H9 (cell line): Measurements from ENCODE around the gene GORASP1. TPM values are rescaled to one million over a fixed set of nuclear protein-coding genes. Genes with fewer than 3 reads are reported as not detected.

Experiments used
- DNase-seq: peaks from one replicate; pipeline ENCODE4 v3.0.0-alpha.2; 2017
- H2AFZ ChIP-seq: one replicate; pipeline ENCODE4 v1.6.1; 2013; ENCODE audit warnings: mild to moderate bottlenecking, low read length, control low read depth, moderate library complexity
- H2AK5ac ChIP-seq: 2 replicates; pipeline ENCODE4 v1.6.1; 2013; ENCODE audit warnings: low read length, control low read depth, mixed read lengths; ENCODE audit not compliant: insufficient read length
- H2BK120ac ChIP-seq: one replicate; pipeline ENCODE4 v1.6.1; 2013; ENCODE audit warnings: low read depth, mild to moderate bottlenecking, low read length, control low read depth, inconsistent platforms; ENCODE audit not compliant: poor library complexity, severe bottlenecking
- H2BK12ac ChIP-seq: 2 replicates; pipeline ENCODE4 v1.6.1; 2013; ENCODE audit warnings: low read length, control low read depth, mixed read lengths, low read depth; ENCODE audit not compliant: insufficient read length
- H2BK15ac ChIP-seq: 2 replicates; pipeline ENCODE4 v1.6.1; 2013; ENCODE audit warnings: low read depth, low read length, control low read depth
- H2BK20ac ChIP-seq: one replicate; pipeline ENCODE4 v1.6.1; 2013; ENCODE audit warnings: low read depth, mild to moderate bottlenecking, low read length, control low read depth, inconsistent platforms; ENCODE audit not compliant: poor library complexity, severe bottlenecking
- H2BK5ac ChIP-seq: 2 replicates; pipeline ENCODE4 v1.6.1; 2013; ENCODE audit warnings: low read length, control low read depth, mixed read lengths; ENCODE audit not compliant: insufficient read length
- H3K14ac ChIP-seq: 2 replicates; pipeline ENCODE4 v1.6.1; 2013; ENCODE audit warnings: low read length, control low read depth; ENCODE audit not compliant: insufficient read depth
- H3K18ac ChIP-seq: 2 replicates; pipeline ENCODE4 v1.6.1; 2013; ENCODE audit warnings: low read depth, mild to moderate bottlenecking, mixed read lengths, low read length, control low read depth; ENCODE audit not compliant: insufficient read length
- H3K23ac ChIP-seq: 2 replicates; pipeline ENCODE4 v1.6.1; 2013; ENCODE audit warnings: low read length, control low read depth, mixed read lengths, low read depth; ENCODE audit not compliant: insufficient read length
- H3K23me2 ChIP-seq: 2 replicates; pipeline ENCODE4 v1.6.1; 2013; ENCODE audit warnings: low read depth, mild to moderate bottlenecking, mixed read lengths, low read length, control low read depth; ENCODE audit not compliant: insufficient read length, poor library complexity, severe bottlenecking
- H3K27ac ChIP-seq: 2 replicates; pipeline ENCODE4 v1.5.1; 2013; ENCODE audit warnings: low read length, control low read depth, mixed read lengths, low read depth; ENCODE audit not compliant: insufficient read length
- H3K27me3 ChIP-seq: 2 replicates; pipeline ENCODE4 v1.6.1; 2013; ENCODE audit warnings: low read length, control low read depth, inconsistent platforms; ENCODE audit not compliant: insufficient read depth
- H3K4ac ChIP-seq: 2 replicates; pipeline ENCODE4 v1.6.1; 2013; ENCODE audit warnings: low read depth, mild to moderate bottlenecking, control low read depth, inconsistent platforms, low read length, moderate library complexity
- H3K4me1 ChIP-seq: 2 replicates; pipeline ENCODE4 v1.6.1; 2013; ENCODE audit warnings: low read length, control low read depth, inconsistent platforms; ENCODE audit not compliant: insufficient read depth
- H3K4me2 ChIP-seq: 2 replicates; pipeline ENCODE4 v1.6.1; 2013; ENCODE audit warnings: low read length, control low read depth, mixed read lengths; ENCODE audit not compliant: insufficient read length, insufficient read depth
- H3K56ac ChIP-seq: 2 replicates; pipeline ENCODE4 v1.6.1; 2013; ENCODE audit warnings: low read depth, mild to moderate bottlenecking, mixed read lengths, low read length, control low read depth; ENCODE audit not compliant: insufficient read length
- H3K79me1 ChIP-seq: 2 replicates; pipeline ENCODE4 v1.6.1; 2013; ENCODE audit warnings: low read depth, mild to moderate bottlenecking, moderate library complexity, low read length, control low read depth, inconsistent platforms; ENCODE audit not compliant: insufficient read depth, poor library complexity, severe bottlenecking
- H3K79me2 ChIP-seq: 2 replicates; pipeline ENCODE4 v1.6.1; 2013; ENCODE audit warnings: low read length, control low read depth, inconsistent platforms; ENCODE audit not compliant: insufficient read depth
- H3K9ac ChIP-seq: 2 replicates; pipeline ENCODE4 v1.6.1; 2013; ENCODE audit warnings: low read length, control low read depth, mixed read lengths; ENCODE audit not compliant: insufficient read length; ENCODE audit errors: extremely low read depth
- H3K9me3 ChIP-seq: one replicate; pipeline ENCODE4 v1.6.1; 2013; ENCODE audit warnings: low read depth, low read length, inconsistent platforms; ENCODE audit not compliant: control insufficient read depth
- H3T11ph ChIP-seq: one replicate; pipeline ENCODE4 v1.6.1; 2013; ENCODE audit warnings: mild to moderate bottlenecking, low read length, control low read depth, inconsistent platforms
- H4K20me1 ChIP-seq: one replicate; pipeline ENCODE4 v1.6.1; 2013; ENCODE audit not compliant: control insufficient read depth, insufficient read length, insufficient read depth
- H4K5ac ChIP-seq: 2 replicates; pipeline ENCODE4 v1.6.1; 2013; ENCODE audit warnings: low read depth, mild to moderate bottlenecking, mixed read lengths, low read length, control low read depth; ENCODE audit not compliant: insufficient read length
- H4K8ac ChIP-seq: replicated peaks from 2 replicates; pipeline ENCODE4 v1.6.1; 2013; ENCODE audit warnings: low read length, control low read depth, mixed read lengths, low read depth; ENCODE audit not compliant: insufficient read length
- H4K91ac ChIP-seq: 2 replicates; pipeline ENCODE4 v1.6.1; 2013; ENCODE audit warnings: low read depth, mild to moderate bottlenecking, moderate library complexity, mixed read lengths, low read length, control low read depth; ENCODE audit not compliant: insufficient read length
- H3K27ac Mint-ChIP-seq, 3 experiments: 2 replicates in 2 of 3; 3 replicates in 1 of 3; pipeline ENCODE4 v1.8.0; 2020 to 2021; ENCODE audit warnings: mixed read lengths in 3 of 3, mild to moderate bottlenecking in 1 of 3, moderate library complexity in 1 of 3
- H3K27me3 Mint-ChIP-seq: 2 replicates; pipeline ENCODE4 v1.8.0; 2021; ENCODE audit warnings: low read depth, mild to moderate bottlenecking, moderate library complexity, mixed read lengths
- H3K36me3 Mint-ChIP-seq, 3 experiments: 2 replicates in 2 of 3; 3 replicates in 1 of 3; pipeline ENCODE4 v1.8.0; 2020 to 2021; ENCODE audit warnings: low read depth in 3 of 3, mixed read lengths in 3 of 3; ENCODE audit not compliant: insufficient read depth in 1 of 3
- H3K4me1 Mint-ChIP-seq, 2 experiments: 2 replicates each; pipeline ENCODE4 v1.8.0; 2020; ENCODE audit warnings: mixed read lengths in 2 of 2
- H3K4me3 Mint-ChIP-seq, 2 experiments: 2 replicates in 1 of 2; 3 replicates in 1 of 2; pipeline ENCODE4 v1.8.0; 2020 to 2021; ENCODE audit warnings: mild to moderate bottlenecking in 2 of 2, mixed read lengths in 2 of 2, moderate library complexity in 1 of 2
- H3K9me3 Mint-ChIP-seq, 2 experiments: 2 replicates in 1 of 2; 3 replicates in 1 of 2; pipeline ENCODE4 v1.8.0; 2020; ENCODE audit warnings: mild to moderate bottlenecking in 2 of 2, mixed read lengths in 2 of 2, moderate library complexity in 1 of 2
- CTCF ChIP-seq: fragments of 200-600 bp; sonication (generic); conservative IDR thresholded peaks from 3 replicates; pipeline ENCODE4 v1.8.0; 2021; ENCODE audit warnings: antibody characterized with exemption, mild to moderate bottlenecking
- WGBS: extraction: QIAGEN DNeasy Blood & Tissue Kit; methylation state at CpG from one replicate; pipeline ENCODE4 v1.1.7; 2013; ENCODE audit warnings: missing lambda C conversion rate, low lambda C conversion rate, mixed read lengths; ENCODE audit not compliant: insufficient read length; ENCODE audit errors: extremely low coverage; 5-methylcytosine and 5-hydroxymethylcytosine counted together
- total RNA-seq: library from RNA; stranded (reverse); gene quantifications from 2 replicates; pipeline ENCODE4 v1.2.1, GENCODE V29; 2021

Gene GORASP1
- total RNA-seq, 1 experiment from 2014 or later = 37.4 TPM

DNA sequence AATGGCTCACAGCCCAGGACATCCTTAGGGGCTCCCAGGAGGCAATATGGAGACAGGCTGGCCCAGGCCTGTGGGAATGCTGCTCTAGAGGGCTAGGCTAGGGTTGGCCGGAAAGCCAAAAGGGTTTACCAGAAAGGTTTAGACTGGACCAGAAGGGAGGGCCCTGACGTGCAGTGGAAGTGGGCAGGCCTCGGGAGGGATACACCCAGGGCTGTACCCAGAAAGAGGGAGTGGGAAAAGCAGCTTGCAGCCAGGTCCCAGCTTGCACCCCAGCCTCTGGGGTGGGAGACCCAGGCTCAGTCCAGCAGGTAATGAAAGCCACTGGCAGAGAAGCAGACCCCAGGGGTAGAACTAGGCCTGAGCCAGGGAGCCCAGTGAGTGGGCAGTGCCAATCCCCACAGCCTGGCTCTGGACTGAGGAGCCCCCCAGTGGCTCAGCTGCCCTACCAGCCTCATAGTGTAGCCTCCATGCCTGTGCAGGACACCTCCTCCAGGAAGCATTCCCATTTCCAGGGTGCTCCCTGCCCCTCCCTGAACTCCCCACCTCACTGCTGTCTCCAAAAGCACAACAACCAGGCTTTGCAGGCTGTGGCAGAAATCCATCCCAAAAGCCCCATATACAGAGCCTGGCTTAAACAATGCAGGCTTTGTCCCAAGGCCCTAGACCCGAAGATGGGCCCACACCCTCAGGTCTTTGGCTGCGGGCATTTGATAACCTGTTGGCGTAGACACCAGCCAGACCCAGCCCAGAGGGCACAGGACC, 3.5 kb downstream of the GORASP1 start:
- Histone ChIP-seq H3K27ac (no peak overlapping the region), H3K79me1 (no peaks in the 10 kb centered on the region), H3K4me2 (no peak overlapping the region), H4K91ac (no peak overlapping the region), H3K23me2 (peaks cover 15% of the 10 kb centered on the region), H3K27me3 (0 out of 2 replicates have a peak, but pooled peaks cover 3% of the 10 kb centered on the region), H3K18ac (no peak overlapping the region), H3K23ac (no peak overlapping the region), H2BK12ac (no peak overlapping the region), H3K4ac (no peak overlapping the region), H3K4me1 (no peaks in the 10 kb centered on the region), H2BK5ac (no peak overlapping the region), H3T11ph (no peak overlapping the region), H2AK5ac (no peak overlapping the region), H2AFZ (no peak overlapping the region), H3K56ac (no peak overlapping the region), H4K20me1 (no peaks in the 10 kb centered on the region), H4K8ac (no peak overlapping the region), H3K9me3 (no peaks in the 10 kb centered on the region), H2BK20ac (no peak overlapping the region), H2BK15ac (no peak overlapping the region), H3K9ac (no peak overlapping the region), H3K79me2 (no peaks in the 10 kb centered on the region; the same call in 1 of the 2 replicates), H4K5ac (no peak overlapping the region), H2BK120ac (no peak overlapping the region), H3K14ac (no peak overlapping the region)
- Mint-ChIP-seq H3K27me3 (peaks cover 22% of the 10 kb centered on the region), H3K27ac (peak overlapping the region in 2 of 3 experiments; percentile 68 to 80; a peak in 3 of 7 replicates), H3K4me1 (peaks cover 20 to 21% of the 10 kb centered on the region in 2 experiments), H3K9me3 (no peaks in the 10 kb centered on the region), H3K4me3 (no peak overlapping the region), H3K36me3 (peaks cover 0 to 6% (median 0%) of the 10 kb centered on the region in 3 experiments; a peak in 4 of 7 replicates)
- no peak for DNase-seq
- no peak for TF ChIP-seq CTCF
- no CpG with 5 or more reads among the region's 6 CpGs for WGBS
